Prostate gland (tissue), 2 donors: ENCODE measurements around the gene SLC8A2. TPM values are rescaled to one million over a fixed set of nuclear protein-coding genes. Genes with fewer than 3 reads are reported as not detected.

Source experiments
- DNase-seq: peaks from one replicate; pipeline ENCODE4 v3.0.0-alpha.2; 2019; ENCODE audit warnings: low spot score
- H3K27ac ChIP-seq, 2 donors: fragments of 200-600 bp; sonication (generic); 2 replicates each; pipeline ENCODE4 v1.5.1; 2017 to 2019
- H3K27me3 ChIP-seq: fragments of 200-600 bp; sonication (generic); replicated peaks from 2 replicates; pipeline ENCODE4 v1.5.1; 2019; ENCODE audit not compliant: insufficient read depth
- H3K36me3 ChIP-seq, 2 donors: fragments of 200-600 bp; sonication (generic); 1 replicate in 1 of 2; 2 replicates in 1 of 2; pipeline versions ENCODE4 v1.5.1 to v1.8.1; 2017 to 2019
- H3K4me1 ChIP-seq: fragments of 200-600 bp; sonication (generic); replicated peaks from 2 replicates; pipeline ENCODE4 v1.5.1; 2019
- H3K4me3 ChIP-seq, 2 donors: fragments of 200-600 bp; sonication (generic); 2 replicates each; pipeline ENCODE4 v1.5.1; 2017 to 2019
- H3K9me3 ChIP-seq: fragments of 200-600 bp; sonication (generic); 2 replicates; pipeline ENCODE4 v1.5.1; 2017
- CTCF ChIP-seq, 4 experiments: fragments of 200-600 bp in 2 of 4; fragments of 450-650 bp in 2 of 4; sonication (generic) in 2 of 4; IDR thresholded peaks; 1 replicate in 3 of 4; 2 replicates in 1 of 4; pipeline ENCODE4 v1.5.1; 2016 to 2019; ENCODE audit warnings: antibody characterized with exemption in 4 of 4, mild to moderate bottlenecking in 2 of 4, moderate library complexity in 2 of 4
- POLR2A ChIP-seq: fragments of 450-650 bp; IDR thresholded peaks from one replicate; pipeline ENCODE4 v1.6.1; 2016; ENCODE audit warnings: antibody characterized with exemption, mild to moderate bottlenecking
- POLR2AphosphoS5 ChIP-seq: sonication (generic); formaldehyde crosslinking; IDR thresholded peaks from one replicate; pipeline ENCODE4 v1.6.1; 2017; ENCODE audit warnings: antibody characterized with exemption
- WGBS: methylation state at CpG from one replicate; pipeline ENCODE4 v1.1.5; 2018; 5-methylcytosine and 5-hydroxymethylcytosine counted together
- intact Hi-C: fragments of 100-400 bp; cut with DNase I; formaldehyde crosslinking; loops from one replicate; pipeline ENCODE4 v1.14.2; 2022
- total RNA-seq, 2 donors: library from RNA; depleted of rRNA; stranded (reverse); fragments of >200 nt; gene quantifications; one replicate each; pipeline ENCODE4 v1.1.0, GENCODE V29; 2016

Gene SLC8A2
- total RNA-seq, 2 donors from 2014 or later, result 1.3 to 7.7 TPM

- DNase-seq, result no peak
- no peak overlapping the region for H3K4me3 ChIP-seq
- H3K27me3 ChIP-seq, result peaks cover 2% of the 10 kb centered on the region
- intact Hi-C loops, result no loop called here
- H3K9me3 ChIP-seq, result no peaks in the 10 kb centered on the region
- H3K27ac ChIP-seq, result no peak overlapping the region
- 15% methylated on average over 6 of the region's 6 CpGs for WGBS
- H3K4me1 ChIP-seq, result no peaks in the 10 kb centered on the region
- no peak for TF ChIP-seq POLR2A
- TF ChIP-seq POLR2AphosphoS5, result no peak
- TF ChIP-seq CTCF (IDR thresholded peaks at IDR 0.05), result no peak
- no peaks in the 10 kb centered on the region for H3K36me3 ChIP-seq
These were observed 2.4 kb downstream of the SLC8A2 start for GRCh38 chr19:47469363-47469700.

- intact Hi-C loops, result no loop called here
- TF ChIP-seq POLR2A (no peak), CTCF (IDR thresholded peaks at IDR 0.05) (no peak), POLR2AphosphoS5 (no peak)
- 41% methylated on average over 9 of the region's 9 CpGs for WGBS
- no peak overlapping the region for H3K27ac ChIP-seq
- no peak overlapping the region for H3K4me3 ChIP-seq
- peaks cover 2% of the 10 kb centered on the region for H3K27me3 ChIP-seq
- no peak for DNase-seq
- no peaks in the 10 kb centered on the region for H3K4me1 ChIP-seq
- no peaks in the 10 kb centered on the region for H3K9me3 ChIP-seq
- H3K36me3 ChIP-seq, result no peaks in the 10 kb centered on the region
These were observed 3.8 kb downstream of the SLC8A2 start for GRCh38 chr19:47467914-47468313.

GRCh38 chr19:47465957-47466356 is 5.7 kb downstream of the SLC8A2 start:
- no peaks in the 10 kb centered on the region for H3K4me1 ChIP-seq
- H3K4me3 ChIP-seq, result no peak overlapping the region
- no peaks in the 10 kb centered on the region for H3K9me3 ChIP-seq
- peaks cover 4% of the 10 kb centered on the region for H3K27me3 ChIP-seq
- H3K27ac ChIP-seq, result no peak overlapping the region
- WGBS, result 89% methylated on average over 18 of the region's 27 CpGs
- no peaks in the 10 kb centered on the region for H3K36me3 ChIP-seq
- intact Hi-C loops, result no loop called here
- DNase-seq, result no peak
- TF ChIP-seq POLR2A (no peak), CTCF (IDR thresholded peaks at IDR 0.05) (no peak), POLR2AphosphoS5 (no peak)

- no peak for DNase-seq
- Histone ChIP-seq H3K4me3 (no peak overlapping the region), H3K36me3 (no peaks in the 10 kb centered on the region), H3K9me3 (no peaks in the 10 kb centered on the region), H3K4me1 (no peaks in the 10 kb centered on the region), H3K27ac (no peak overlapping the region), H3K27me3 (peaks cover 7% of the 10 kb centered on the region)
- intact Hi-C loops, result no loop called here
- TF ChIP-seq POLR2A (no peak), CTCF (IDR thresholded peaks at IDR 0.05) (no peak), POLR2AphosphoS5 (no peak)
- WGBS, result 67% methylated on average over 10 of the region's 10 CpGs
These were observed 6.8 kb downstream of the SLC8A2 start for GRCh38 chr19:47464675-47465419.

- no peak overlapping the region for H3K4me3 ChIP-seq
- peaks cover 21% of the 10 kb centered on the region for H3K27me3 ChIP-seq
- H3K9me3 ChIP-seq, result no peaks in the 10 kb centered on the region
- H3K4me1 ChIP-seq, result no peaks in the 10 kb centered on the region
- TF ChIP-seq CTCF (IDR thresholded peaks at IDR 0.05) (no peak), POLR2A (no peak), POLR2AphosphoS5 (no peak)
- 82% methylated on average over 5 of the region's 5 CpGs for WGBS
- no peak for DNase-seq
- intact Hi-C loops, result no loop called here
- H3K27ac ChIP-seq, result no peak overlapping the region
- no peaks in the 10 kb centered on the region for H3K36me3 ChIP-seq
These were observed 9.8 kb downstream of the SLC8A2 start for GRCh38 chr19:47461876-47462275.
